SK-N-MC (cell line): ENCODE data around the gene ORAI2.

ENCODE experiments used
- EZH2 ChIP-seq: fragments of 200-600 bp; sonication (generic); IDR thresholded peaks from one replicate; pipeline ENCODE4 v1.6.1; 2017; ENCODE audit warnings: antibody characterized with exemption
- FOXP2 ChIP-seq: optimal IDR thresholded peaks from 2 replicates; pipeline ENCODE3; 2011; ENCODE audit warnings: mild to moderate bottlenecking, moderate library complexity; ENCODE audit not compliant: insufficient read depth; ENCODE audit errors: extremely low read length, control extremely low read depth
- POLR2AphosphoS5 ChIP-seq: IDR thresholded peaks from 2 replicates; pipeline ENCODE4 v1.6.1; 2012; ENCODE audit warnings: mild to moderate bottlenecking, low read depth, low read length, borderline replicate concordance

- no peak; the same call in 1 of the 2 replicates for TF ChIP-seq POLR2AphosphoS5
- TF ChIP-seq EZH2 = no peak
- TF ChIP-seq FOXP2 = no peak
Observed at GRCh38 chr7:102472126-102473041, 39.0 kb downstream of the ORAI2 start.
